ENCODE data around the gene DSTYK.

Gene DSTYK

GRCh38 chr1:205171369-205171768 is 40.1 kb downstream of the DSTYK start:
- H3F3A ChIP-seq (ENCODE audit: insufficient read depth, low read length) = no peaks in the 10 kb centered on the region
- DNase-seq = no peak
- no peaks in the 10 kb centered on the region for H3K79me2 ChIP-seq (ENCODE audit: low read length)
- H2AFZ ChIP-seq (ENCODE audit: low read length) = no peak overlapping the region
- no peak overlapping the region for H3K4me3 ChIP-seq (ENCODE audit: low read length)
- no peaks in the 10 kb centered on the region for H3K9me3 ChIP-seq (replicated peaks; ENCODE audit: insufficient read depth, low read length)
- H3K27ac ChIP-seq (ENCODE audit: low read length) = no peak overlapping the region
- no peaks in the 10 kb centered on the region for H3K36me3 ChIP-seq (replicated peaks; ENCODE audit: insufficient read depth, low read length)
- TF ChIP-seq EZH2phosphoT487 (IDR thresholded peaks at IDR 0.05; ENCODE audit: low read length) = no peak
- TF ChIP-seq, protein P1, sequence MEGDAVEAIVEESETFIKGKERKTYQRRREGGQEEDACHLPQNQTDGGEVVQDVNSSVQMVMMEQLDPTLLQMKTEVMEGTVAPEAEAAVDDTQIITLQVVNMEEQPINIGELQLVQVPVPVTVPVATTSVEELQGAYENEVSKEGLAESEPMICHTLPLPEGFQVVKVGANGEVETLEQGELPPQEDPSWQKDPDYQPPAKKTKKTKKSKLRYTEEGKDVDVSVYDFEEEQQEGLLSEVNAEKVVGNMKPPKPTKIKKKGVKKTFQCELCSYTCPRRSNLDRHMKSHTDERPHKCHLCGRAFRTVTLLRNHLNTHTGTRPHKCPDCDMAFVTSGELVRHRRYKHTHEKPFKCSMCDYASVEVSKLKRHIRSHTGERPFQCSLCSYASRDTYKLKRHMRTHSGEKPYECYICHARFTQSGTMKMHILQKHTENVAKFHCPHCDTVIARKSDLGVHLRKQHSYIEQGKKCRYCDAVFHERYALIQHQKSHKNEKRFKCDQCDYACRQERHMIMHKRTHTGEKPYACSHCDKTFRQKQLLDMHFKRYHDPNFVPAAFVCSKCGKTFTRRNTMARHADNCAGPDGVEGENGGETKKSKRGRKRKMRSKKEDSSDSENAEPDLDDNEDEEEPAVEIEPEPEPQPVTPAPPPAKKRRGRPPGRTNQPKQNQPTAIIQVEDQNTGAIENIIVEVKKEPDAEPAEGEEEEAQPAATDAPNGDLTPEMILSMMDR (IDR thresholded peaks at IDR 0.05; ENCODE audit: low read length) = no peak
- no peak for TF ChIP-seq EZH2 (optimal IDR thresholded peaks at IDR 0.05; ENCODE audit: low read depth, low read length)
- no peaks in the 10 kb centered on the region for H3K9me2 ChIP-seq (replicated peaks; ENCODE audit: insufficient read depth, low read length)
- no peaks in the 10 kb centered on the region for H4K20me1 ChIP-seq (ENCODE audit: insufficient read depth, low read length)
- H3K27me3 ChIP-seq (replicated peaks; ENCODE audit: insufficient read depth, low read length) = no peaks in the 10 kb centered on the region
- no peak overlapping the region for H3K4me2 ChIP-seq (ENCODE audit: low read depth, low read length)
- H3K4me1 ChIP-seq (ENCODE audit: low read length) = no peaks in the 10 kb centered on the region
- H3K9ac ChIP-seq (ENCODE audit: low read length) = no peak overlapping the region

GRCh38 chr1:205170532-205171269 is 40.8 kb downstream of the DSTYK start:
- no peaks in the 10 kb centered on the region for H3K27me3 ChIP-seq (replicated peaks; ENCODE audit: insufficient read depth, low read length)
- H3K9me3 ChIP-seq (replicated peaks; ENCODE audit: insufficient read depth, low read length) = no peaks in the 10 kb centered on the region
- no peaks in the 10 kb centered on the region for H3K79me2 ChIP-seq (ENCODE audit: low read length)
- no peaks in the 10 kb centered on the region for H3F3A ChIP-seq (ENCODE audit: insufficient read depth, low read length)
- no peaks in the 10 kb centered on the region for H3K9me2 ChIP-seq (replicated peaks; ENCODE audit: insufficient read depth, low read length)
- no peak overlapping the region for H3K4me3 ChIP-seq (ENCODE audit: low read length)
- H3K4me2 ChIP-seq (ENCODE audit: low read depth, low read length) = no peak overlapping the region
- H3K4me1 ChIP-seq (ENCODE audit: low read length) = no peaks in the 10 kb centered on the region
- TF ChIP-seq EZH2 (optimal IDR thresholded peaks at IDR 0.05; ENCODE audit: low read depth, low read length) (no peak), EZH2phosphoT487 (IDR thresholded peaks at IDR 0.05; ENCODE audit: low read length) (no peak)
- TF ChIP-seq, protein P1 (IDR thresholded peaks at IDR 0.05; ENCODE audit: low read length) = no peak
- no peak overlapping the region for H3K9ac ChIP-seq (ENCODE audit: low read length)
- no peak for DNase-seq
- H2AFZ ChIP-seq (ENCODE audit: low read length) = no peak overlapping the region
- H3K36me3 ChIP-seq (replicated peaks; ENCODE audit: insufficient read depth, low read length) = no peaks in the 10 kb centered on the region
- no peaks in the 10 kb centered on the region for H4K20me1 ChIP-seq (ENCODE audit: insufficient read depth, low read length)
- no peak overlapping the region for H3K27ac ChIP-seq (ENCODE audit: low read length)

- no peak overlapping the region for H2AFZ ChIP-seq (ENCODE audit: low read length)
- H3K36me3 ChIP-seq (replicated peaks; ENCODE audit: insufficient read depth, low read length) = no peaks in the 10 kb centered on the region
- no peaks in the 10 kb centered on the region for H3K27me3 ChIP-seq (replicated peaks; ENCODE audit: insufficient read depth, low read length)
- no peak overlapping the region for H3K4me3 ChIP-seq (ENCODE audit: low read length)
- TF ChIP-seq EZH2 (optimal IDR thresholded peaks at IDR 0.05; ENCODE audit: low read depth, low read length) (no peak), EZH2phosphoT487 (IDR thresholded peaks at IDR 0.05; ENCODE audit: low read length) (no peak)
- TF ChIP-seq, protein P1 (IDR thresholded peaks at IDR 0.05; ENCODE audit: low read length) = no peak
- no peak overlapping the region for H3K4me2 ChIP-seq (ENCODE audit: low read depth, low read length)
- H3K9me3 ChIP-seq (replicated peaks; ENCODE audit: insufficient read depth, low read length) = no peaks in the 10 kb centered on the region
- no peaks in the 10 kb centered on the region for H3K9me2 ChIP-seq (replicated peaks; ENCODE audit: insufficient read depth, low read length)
- no peak overlapping the region for H3K9ac ChIP-seq (ENCODE audit: low read length)
- no peaks in the 10 kb centered on the region for H3K79me2 ChIP-seq (ENCODE audit: low read length)
- H4K20me1 ChIP-seq (ENCODE audit: insufficient read depth, low read length) = no peaks in the 10 kb centered on the region
- H3K4me1 ChIP-seq (ENCODE audit: low read length) = no peaks in the 10 kb centered on the region
- no peak overlapping the region for H3K27ac ChIP-seq (ENCODE audit: low read length)
- no peaks in the 10 kb centered on the region for H3F3A ChIP-seq (ENCODE audit: insufficient read depth, low read length)
- DNase-seq = no peak
Observed at GRCh38 chr1:205169248-205169647, 42.3 kb downstream of the DSTYK start.

Measured in MM.1S (cell line).